ENCODE data around the gene HAGHL. TPM values are rescaled to one million over a fixed set of nuclear protein-coding genes. Genes with fewer than 3 reads are reported as not detected.
A peak's percentile ranks its signal among the peaks of the same experiment; 100 is the strongest.

Gene HAGHL
- total RNA-seq, 1 experiment from 2014 or later, result 74.8 TPM

DNA sequence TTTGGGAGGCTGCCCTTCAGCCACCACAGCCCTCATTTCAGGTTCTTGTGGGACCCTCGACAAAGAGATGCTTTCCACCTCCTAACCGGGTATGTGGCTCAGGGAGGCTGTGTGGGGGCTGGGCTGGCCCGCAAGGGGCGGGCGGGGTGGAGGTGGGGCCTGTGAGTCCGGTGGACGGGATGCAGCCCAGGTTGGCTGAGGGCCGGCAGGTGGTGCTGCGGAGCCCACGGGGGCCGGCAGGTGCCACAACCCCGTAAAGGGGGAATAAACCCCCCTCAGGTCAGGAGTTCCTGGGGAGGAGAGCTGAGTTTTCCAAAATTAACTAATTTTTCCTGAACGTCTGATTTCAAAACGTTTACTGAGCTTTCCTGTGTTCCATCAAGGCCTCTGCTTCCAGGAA is 18.8 kb downstream of the HAGHL start:
- H2AFZ ChIP-seq (ENCODE audit: low read depth, low read length, poor library complexity, severe bottlenecking), result no peak overlapping the region
- H3K27me3 ChIP-seq (ENCODE audit: insufficient read depth, low read length), result no peaks in the 10 kb centered on the region
- H3K79me2 ChIP-seq (ENCODE audit: insufficient read depth, low read length), result no peaks in the 10 kb centered on the region
- ChIA-PET CTCF (interaction anchor here (1.7 to 2.7 kb wide), 2 partner anchors 16 to 39 kb away, joined by 9 to 11 read pairs; partner anchors contain the start of gene MSLN), POLR2A (no interaction called here), RAD21 (ENCODE audit: low non-redundant PET in 1 of 2, low total read pairs in 2 of 2, uncharacterized antibody in 2 of 2, unreplicated experiment in 2 of 2) (no interaction called here)
- H3K9me3 ChIP-seq (ENCODE audit: control insufficient read depth in 1 of 2, insufficient read depth in 1 of 2, low read depth in 1 of 2, low read length in 2 of 2), result no peaks in the 10 kb centered on the region
- H3K4me1 ChIP-seq (ENCODE audit: control insufficient read depth in 1 of 2, insufficient read depth in 2 of 2, low read length in 2 of 2), result peaks cover 2 to 18% of the 10 kb centered on the region in 2 experiments; a peak in 3 of 4 replicates
- intact Hi-C loops (cut with micrococcal nuclease), result loop anchor here (2.0 kb wide), 1 partner anchor 39 kb away; no protein-coding TSS in a partner anchor
- peak overlapping the region; percentile 39; the same call in 1 of the 2 replicates for H3K4me2 ChIP-seq (ENCODE audit: low read length)
- no peaks in the 10 kb centered on the region for H3K36me3 ChIP-seq (ENCODE audit: control insufficient read depth in 1 of 2, insufficient read depth in 2 of 2, low read length in 2 of 2)
- TF ChIP-seq, protein P1, sequence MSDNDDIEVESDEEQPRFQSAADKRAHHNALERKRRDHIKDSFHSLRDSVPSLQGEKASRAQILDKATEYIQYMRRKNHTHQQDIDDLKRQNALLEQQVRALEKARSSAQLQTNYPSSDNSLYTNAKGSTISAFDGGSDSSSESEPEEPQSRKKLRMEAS (IDR thresholded peaks at IDR 0.05), result no peak
- TF ChIP-seq, protein P2, sequence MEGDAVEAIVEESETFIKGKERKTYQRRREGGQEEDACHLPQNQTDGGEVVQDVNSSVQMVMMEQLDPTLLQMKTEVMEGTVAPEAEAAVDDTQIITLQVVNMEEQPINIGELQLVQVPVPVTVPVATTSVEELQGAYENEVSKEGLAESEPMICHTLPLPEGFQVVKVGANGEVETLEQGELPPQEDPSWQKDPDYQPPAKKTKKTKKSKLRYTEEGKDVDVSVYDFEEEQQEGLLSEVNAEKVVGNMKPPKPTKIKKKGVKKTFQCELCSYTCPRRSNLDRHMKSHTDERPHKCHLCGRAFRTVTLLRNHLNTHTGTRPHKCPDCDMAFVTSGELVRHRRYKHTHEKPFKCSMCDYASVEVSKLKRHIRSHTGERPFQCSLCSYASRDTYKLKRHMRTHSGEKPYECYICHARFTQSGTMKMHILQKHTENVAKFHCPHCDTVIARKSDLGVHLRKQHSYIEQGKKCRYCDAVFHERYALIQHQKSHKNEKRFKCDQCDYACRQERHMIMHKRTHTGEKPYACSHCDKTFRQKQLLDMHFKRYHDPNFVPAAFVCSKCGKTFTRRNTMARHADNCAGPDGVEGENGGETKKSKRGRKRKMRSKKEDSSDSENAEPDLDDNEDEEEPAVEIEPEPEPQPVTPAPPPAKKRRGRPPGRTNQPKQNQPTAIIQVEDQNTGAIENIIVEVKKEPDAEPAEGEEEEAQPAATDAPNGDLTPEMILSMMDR (IDR thresholded peaks at IDR 0.05 in 2 of 3, conservative IDR thresholded peaks at IDR 0.05 in 1 of 3; ENCODE audit: borderline replicate concordance in 1 of 3, insufficient read depth in 1 of 3, low read depth in 2 of 3, low read length in 2 of 3), result peak; percentile 52 to 76 (median 70)
- TF ChIP-seq CBX3 (IDR thresholded peaks at IDR 0.05; ENCODE audit: low read depth) (no peak), SIN3A (IDR thresholded peaks at IDR 0.05; ENCODE audit: low read depth) (no peak), ZFX (IDR thresholded peaks at IDR 0.05) (no peak), EZH2 (IDR thresholded peaks at IDR 0.05) (no peak), RAD21 (IDR thresholded peaks at IDR 0.05; ENCODE audit: low read depth) (peak; percentile 65), EGR1 (IDR thresholded peaks at IDR 0.05; ENCODE audit: low read depth) (no peak), FOSL1 (IDR thresholded peaks at IDR 0.05; ENCODE audit: low read depth) (no peak), SP1 (IDR thresholded peaks at IDR 0.05; ENCODE audit: low read depth) (no peak), JUND (IDR thresholded peaks at IDR 0.05) (no peak)
- TF ChIP-seq, protein P3, sequence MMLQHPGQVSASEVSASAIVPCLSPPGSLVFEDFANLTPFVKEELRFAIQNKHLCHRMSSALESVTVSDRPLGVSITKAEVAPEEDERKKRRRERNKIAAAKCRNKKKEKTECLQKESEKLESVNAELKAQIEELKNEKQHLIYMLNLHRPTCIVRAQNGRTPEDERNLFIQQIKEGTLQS (IDR thresholded peaks at IDR 0.05), result no peak
- H3K4me3 ChIP-seq (replicated peaks in 1 of 2; ENCODE audit: low read depth in 1 of 2, low read length in 2 of 2), result no peak overlapping the region
- no peak overlapping the region for H3K9ac ChIP-seq (ENCODE audit: low read length)
- BruUV-seq (replicated peaks), result no TSS peak
- ATAC-seq, result peak; percentile 81
- DNase-seq (ENCODE audit: low read depth, low spot score), result no peak
- H4K20me1 ChIP-seq (ENCODE audit: insufficient read depth), result no peaks in the 10 kb centered on the region
- H3K27ac ChIP-seq (ENCODE audit: low read depth, low read length), result no peak overlapping the region
- H3K9me2 ChIP-seq (ENCODE audit: insufficient read depth), result no peaks in the 10 kb centered on the region
